Smooth muscle cell (in vitro differentiated cells): ENCODE measurements around the gene ADGRD1. TPM values are rescaled to one million over a fixed set of nuclear protein-coding genes. Genes with fewer than 3 reads are reported as not detected.

Experiments used
- DNase-seq: peaks from one replicate; lab custom pipeline; 2025; ENCODE audit not compliant: unreplicated experiment; lab: John Stamatoyannopoulos, UW
- H2AFZ ChIP-seq: fragments of 200-600 bp; sonication (generic); 2 replicates; pipeline ENCODE4 v1.6.0; 2016; ENCODE audit warnings: antibody characterized with exemption, low read depth, mild to moderate bottlenecking
- H3F3A ChIP-seq: fragments of 200-600 bp; sonication (generic); 2 replicates; pipeline ENCODE4 v1.6.0; 2017; ENCODE audit warnings: antibody characterized with exemption, low read depth
- H3K27ac ChIP-seq: fragments of 200-600 bp; sonication (generic); 2 replicates; pipeline ENCODE4 v1.5.1; 2016; ENCODE audit warnings: low read depth, mild to moderate bottlenecking
- H3K27me3 ChIP-seq: fragments of 200-600 bp; sonication (generic); 2 replicates; pipeline ENCODE4 v1.6.1; 2016; ENCODE audit warnings: low read depth, mild to moderate bottlenecking
- H3K36me3 ChIP-seq: fragments of 200-600 bp; sonication (generic); 2 replicates; pipeline ENCODE4 v1.5.1; 2016; ENCODE audit warnings: low read depth
- H3K4me1 ChIP-seq: fragments of 200-600 bp; sonication (generic); 2 replicates; pipeline ENCODE4 v1.5.1; 2016; ENCODE audit warnings: low read depth
- H3K4me2 ChIP-seq: fragments of 200-600 bp; sonication (generic); 2 replicates; pipeline ENCODE4 v1.6.0; 2016; ENCODE audit warnings: mild to moderate bottlenecking
- H3K4me3 ChIP-seq: fragments of 200-600 bp; sonication (generic); 2 replicates; pipeline ENCODE4 v1.5.1; 2016; ENCODE audit warnings: mild to moderate bottlenecking
- H3K79me2 ChIP-seq: fragments of 200-600 bp; sonication (generic); 2 replicates; pipeline ENCODE4 v1.6.0; 2016; ENCODE audit warnings: low read depth, mild to moderate bottlenecking
- H3K9ac ChIP-seq: fragments of 200-600 bp; sonication (generic); 2 replicates; pipeline ENCODE4 v1.6.0; 2016; ENCODE audit warnings: low read depth
- H3K9me3 ChIP-seq: fragments of 200-600 bp; sonication (generic); replicated peaks from 2 replicates; pipeline ENCODE4 v1.5.1; 2016; ENCODE audit warnings: low read depth
- H4K20me1 ChIP-seq: fragments of 200-600 bp; sonication (generic); 2 replicates; pipeline ENCODE4 v1.6.0; 2016; ENCODE audit warnings: low read depth
- CTCF ChIP-seq: fragments of 200-600 bp; sonication (generic); IDR thresholded peaks from 2 replicates; pipeline ENCODE4 v1.5.1; 2017; ENCODE audit warnings: borderline replicate concordance, mild to moderate bottlenecking, antibody characterized with exemption; ENCODE audit not compliant: insufficient read depth, poor library complexity, severe bottlenecking
- WGBS: methylation state at CpG from one replicate; pipeline ENCODE4 v1.1.7; 2016; ENCODE audit warnings: low lambda C conversion rate; 5-methylcytosine and 5-hydroxymethylcytosine counted together
- polyA plus RNA-seq: library from polyadenylated mRNA; unstranded; fragments of >200 nt; fragmentation: Nextera tagmentation; extraction: Ambion mirVana; gene quantifications from 2 replicates; pipeline ENCODE4 v1.2.1, GENCODE V29; 2016
- total RNA-seq: library from RNA; depleted of rRNA; stranded (reverse); fragments of >200 nt; gene quantifications from 2 replicates; pipeline ENCODE4 v1.2.3, GENCODE V29; 2014

ADGRD1 gene
- total and polyA plus RNA-seq, 2 experiments from 2014 or later, result 0.14 TPM; not detected in 1

GRCh38 chr12:131038159-131038558 is 84.5 kb downstream of the ADGRD1 start:
- Histone ChIP-seq H3K27me3 (no peaks in the 10 kb centered on the region), H3K4me2 (no peak overlapping the region), H3K36me3 (no peaks in the 10 kb centered on the region), H2AFZ (no peak overlapping the region), H3K27ac (no peak overlapping the region), H3F3A (no peaks in the 10 kb centered on the region), H3K4me1 (no peaks in the 10 kb centered on the region), H3K9me3 (no peaks in the 10 kb centered on the region), H3K9ac (no peak overlapping the region), H4K20me1 (no peaks in the 10 kb centered on the region), H3K4me3 (no peak overlapping the region), H3K79me2 (no peaks in the 10 kb centered on the region)
- no peak for TF ChIP-seq CTCF
- WGBS, result 97% methylated on average over 11 of the region's 11 CpGs
- DNase-seq, result no peak

- Histone ChIP-seq H3K4me2 (no peak overlapping the region), H2AFZ (no peak overlapping the region), H3K4me3 (no peak overlapping the region), H3K27ac (no peak overlapping the region), H3K27me3 (no peaks in the 10 kb centered on the region), H3K4me1 (no peaks in the 10 kb centered on the region), H3F3A (no peaks in the 10 kb centered on the region), H3K9ac (no peak overlapping the region), H3K79me2 (no peaks in the 10 kb centered on the region), H3K9me3 (no peaks in the 10 kb centered on the region), H3K36me3 (no peaks in the 10 kb centered on the region), H4K20me1 (no peaks in the 10 kb centered on the region)
- 97% methylated on average over 35 of the region's 35 CpGs for WGBS
- TF ChIP-seq CTCF, result no peak
- no peak for DNase-seq
Measured at GRCh38 chr12:131038961-131039950, 85.5 kb downstream of the ADGRD1 start.

- no peak overlapping the region for H3K27ac ChIP-seq
- H4K20me1 ChIP-seq, result no peaks in the 10 kb centered on the region
- H3K4me2 ChIP-seq, result no peak overlapping the region
- H2AFZ ChIP-seq, result no peak overlapping the region
- TF ChIP-seq CTCF, result no peak
- H3K79me2 ChIP-seq, result no peaks in the 10 kb centered on the region
- H3K4me1 ChIP-seq, result no peaks in the 10 kb centered on the region
- H3K9ac ChIP-seq, result no peak overlapping the region
- H3K36me3 ChIP-seq, result no peaks in the 10 kb centered on the region
- H3K9me3 ChIP-seq, result no peaks in the 10 kb centered on the region
- DNase-seq, result no peak
- WGBS, result 78% methylated on average over 11 of the region's 11 CpGs
- no peak overlapping the region for H3K4me3 ChIP-seq
- H3K27me3 ChIP-seq, result no peaks in the 10 kb centered on the region
- no peaks in the 10 kb centered on the region for H3F3A ChIP-seq
Measured at GRCh38 chr12:131040491-131040890, 86.8 kb downstream of the ADGRD1 start.
